Measurements from ENCODE around the gene MMP17.

Gene MMP17

GRCh38 chr12:131897276-131897675 is 69.1 kb downstream of the MMP17 start:
- in situ Hi-C loops (cut with MboI; ENCODE audit: low sequenced_read_pairs, unreplicated experiment), result no loop called here
- no peak for TF ChIP-seq CTCF (IDR thresholded peaks at IDR 0.05; ENCODE audit: borderline replicate concordance, control extremely low read depth, extremely low read depth, insufficient read depth, missing control alignments)
- no peak for DNase-seq (ENCODE audit: low spot score)

DNA sequence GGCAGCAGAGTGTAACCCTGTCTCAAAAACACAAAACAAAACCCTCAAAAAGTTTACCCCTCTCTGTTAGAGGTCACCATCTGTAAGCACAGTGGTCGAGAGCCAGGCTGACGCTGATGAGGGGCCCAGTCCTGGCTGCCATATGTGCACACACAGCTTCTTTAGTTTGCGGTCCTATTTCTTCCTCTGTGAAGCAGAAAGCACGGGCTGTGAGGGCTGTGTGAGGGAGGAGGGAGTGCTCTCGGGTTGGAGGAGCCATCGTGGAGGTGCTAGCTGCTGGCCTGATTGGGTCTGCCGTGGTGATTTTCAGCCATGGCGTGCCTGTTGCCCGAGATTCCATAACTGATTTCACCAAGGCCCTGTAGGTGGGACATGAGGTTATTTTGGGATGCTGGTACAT is 69.7 kb downstream of the MMP17 start:
- in situ Hi-C loops (cut with MboI; ENCODE audit: low sequenced_read_pairs, unreplicated experiment), result no loop called here
- no peak for TF ChIP-seq CTCF (IDR thresholded peaks at IDR 0.05; ENCODE audit: borderline replicate concordance, control extremely low read depth, extremely low read depth, insufficient read depth, missing control alignments)
- DNase-seq (ENCODE audit: low spot score), result no peak

- TF ChIP-seq CTCF (IDR thresholded peaks at IDR 0.05; ENCODE audit: borderline replicate concordance, control extremely low read depth, extremely low read depth, insufficient read depth, missing control alignments), result no peak
- in situ Hi-C loops (cut with MboI; ENCODE audit: low sequenced_read_pairs, unreplicated experiment), result no loop called here
- DNase-seq (ENCODE audit: low spot score), result no peak
These were observed 72.2 kb downstream of the MMP17 start for GRCh38 chr12:131900397-131900796.

Measured in GM13976 (cell line).